ENCODE data around the gene CDC25B. TPM values are rescaled to one million over a fixed set of nuclear protein-coding genes. Genes with fewer than 3 reads are reported as not detected.
A peak's percentile ranks its signal among the peaks of the same experiment; 100 is the strongest.

The CDC25B gene
- 34.8 and 51.1 TPM in 2 replicates for total RNA-seq (ENCODE audit: low replicate concordance)
- long read RNA-seq, partial matches to known transcripts: 9 of 15 reads
- long read RNA-seq, other reads (novel, unspliced or antisense): 1 of 15 reads

DNA sequence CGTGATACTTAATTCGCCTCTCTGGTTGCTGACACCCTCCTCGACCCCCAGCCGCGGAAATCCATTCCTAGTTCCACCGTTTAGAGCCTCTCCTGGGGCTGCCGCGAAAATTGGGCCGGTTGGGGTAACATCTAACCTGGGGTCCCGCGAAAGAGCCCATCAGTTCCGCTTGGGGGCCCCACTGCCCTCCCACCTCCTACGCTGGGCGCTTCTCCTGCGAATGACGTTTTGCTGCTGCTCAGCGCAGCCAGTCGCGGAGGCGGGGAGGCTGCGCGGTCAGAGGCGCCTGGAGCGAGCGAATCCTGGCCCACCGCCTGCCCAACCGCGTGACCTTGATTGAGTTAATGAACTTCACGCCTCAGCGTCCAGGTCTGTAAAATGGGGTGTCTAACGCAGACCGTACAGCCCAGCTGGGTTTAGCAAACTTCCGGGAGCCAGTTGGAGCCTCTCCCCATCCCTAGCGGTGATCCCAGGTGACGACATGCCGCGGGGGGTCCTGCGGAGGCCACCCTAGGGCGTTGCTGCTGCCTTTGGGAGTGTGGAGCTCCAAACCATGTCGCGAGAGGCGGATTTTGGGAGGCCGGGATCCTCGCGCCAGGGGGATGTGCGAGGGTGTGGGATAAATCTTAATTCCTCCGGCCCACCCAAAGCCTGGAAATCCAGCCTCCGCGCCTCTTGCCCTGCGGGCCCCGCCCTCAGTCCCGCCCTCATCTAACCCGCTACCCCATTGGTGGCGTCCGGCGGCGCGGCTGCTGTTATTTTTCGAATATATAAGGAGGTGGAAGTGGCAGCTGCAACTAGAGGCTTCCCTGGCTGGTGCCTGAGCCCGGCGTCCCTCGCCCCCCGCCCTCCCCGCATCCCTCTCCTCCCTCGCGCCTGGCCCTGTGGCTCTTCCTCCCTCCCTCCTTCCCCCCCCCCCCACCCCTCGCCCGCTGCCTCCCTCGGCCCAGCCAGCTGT lies at the start of gene CDC25B:
Gene CDC25B, plus strand, starts transcription at position 800 of the 958 bp plus-strand sequence. CDS start 222 bp downstream, outside the sequence.
- peaks cover 33% of the 10 kb centered on the region for H3K4me1 Mint-ChIP-seq (ENCODE audit: unreplicated experiment)
- no peaks in the 10 kb centered on the region for H3K36me3 Mint-ChIP-seq

GRCh38 chr20:3747471-3747870 lies 48.6 kb upstream of the CDC25B start:
- DNase-seq (ENCODE audit: extremely low spot score, unreplicated experiment): no peak
- no peaks in the 10 kb centered on the region for H3K36me3 Mint-ChIP-seq
- no peaks in the 10 kb centered on the region for H3K9me3 Mint-ChIP-seq
- TF ChIP-seq, protein P1, sequence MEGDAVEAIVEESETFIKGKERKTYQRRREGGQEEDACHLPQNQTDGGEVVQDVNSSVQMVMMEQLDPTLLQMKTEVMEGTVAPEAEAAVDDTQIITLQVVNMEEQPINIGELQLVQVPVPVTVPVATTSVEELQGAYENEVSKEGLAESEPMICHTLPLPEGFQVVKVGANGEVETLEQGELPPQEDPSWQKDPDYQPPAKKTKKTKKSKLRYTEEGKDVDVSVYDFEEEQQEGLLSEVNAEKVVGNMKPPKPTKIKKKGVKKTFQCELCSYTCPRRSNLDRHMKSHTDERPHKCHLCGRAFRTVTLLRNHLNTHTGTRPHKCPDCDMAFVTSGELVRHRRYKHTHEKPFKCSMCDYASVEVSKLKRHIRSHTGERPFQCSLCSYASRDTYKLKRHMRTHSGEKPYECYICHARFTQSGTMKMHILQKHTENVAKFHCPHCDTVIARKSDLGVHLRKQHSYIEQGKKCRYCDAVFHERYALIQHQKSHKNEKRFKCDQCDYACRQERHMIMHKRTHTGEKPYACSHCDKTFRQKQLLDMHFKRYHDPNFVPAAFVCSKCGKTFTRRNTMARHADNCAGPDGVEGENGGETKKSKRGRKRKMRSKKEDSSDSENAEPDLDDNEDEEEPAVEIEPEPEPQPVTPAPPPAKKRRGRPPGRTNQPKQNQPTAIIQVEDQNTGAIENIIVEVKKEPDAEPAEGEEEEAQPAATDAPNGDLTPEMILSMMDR (conservative IDR thresholded peaks at IDR 0.05): no peak
- H3K4me3 Mint-ChIP-seq: no peak overlapping the region
- no peaks in the 10 kb centered on the region for H3K4me1 Mint-ChIP-seq (ENCODE audit: unreplicated experiment)
- H3K27me3 Mint-ChIP-seq: peaks cover 66% of the 10 kb centered on the region
- no peak overlapping the region for H3K27ac Mint-ChIP-seq

More for the DNA sequence above, at the start of gene CDC25B:
- H3K27me3 Mint-ChIP-seq: no peaks in the 10 kb centered on the region
- TF ChIP-seq, protein P1 (conservative IDR thresholded peaks at IDR 0.05): peak; percentile 72
- H3K27ac Mint-ChIP-seq: peak within 1 kb of the TSS; percentile 89
- H3K4me3 Mint-ChIP-seq: peak within 1 kb of the TSS; percentile 91
- H3K9me3 Mint-ChIP-seq: no peaks in the 10 kb centered on the region
- peak; percentile 90 for DNase-seq (ENCODE audit: extremely low spot score, unreplicated experiment)

- H3K27me3 Mint-ChIP-seq: peaks cover 71% of the 10 kb centered on the region
Measured at GRCh38 chr20:3748073-3748472, 48.0 kb upstream of the CDC25B start.

DNA sequence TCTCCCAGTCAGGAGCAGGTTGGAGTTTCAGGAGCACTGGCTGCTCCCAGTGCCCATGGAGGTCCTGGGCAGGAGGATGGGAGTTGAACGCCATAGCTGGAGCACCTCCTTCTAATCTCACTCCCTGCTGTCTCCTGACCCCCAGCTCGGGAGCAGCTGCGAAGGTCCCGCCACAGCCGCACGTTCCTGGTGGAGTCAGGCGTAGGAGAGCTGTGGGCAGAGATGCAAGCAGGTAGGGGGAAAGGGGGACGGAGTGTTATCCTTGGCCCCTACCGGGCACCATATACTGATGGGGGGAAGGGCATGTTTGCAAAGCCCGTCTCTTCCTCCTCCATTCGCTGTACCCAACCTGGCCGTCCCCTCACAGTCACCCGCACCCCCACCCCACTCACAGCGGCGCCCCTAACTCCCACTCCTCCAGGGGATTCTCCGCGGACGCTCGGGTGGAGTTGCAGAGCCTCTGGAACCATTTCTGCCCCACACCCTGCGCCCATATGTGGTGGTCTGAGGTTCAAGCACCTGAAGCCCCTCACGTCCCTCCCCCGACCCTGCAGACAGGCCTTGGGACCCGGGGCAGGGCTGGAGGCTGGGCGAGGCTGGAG lies 46.9 kb upstream of the CDC25B start:
- Mint-ChIP-seq H3K9me3 (no peaks in the 10 kb centered on the region), H3K27me3 (peaks cover 65% of the 10 kb centered on the region), H3K4me3 (no peak overlapping the region), H3K27ac (no peak overlapping the region), H3K36me3 (no peaks in the 10 kb centered on the region), H3K4me1 (ENCODE audit: unreplicated experiment) (peaks cover 3% of the 10 kb centered on the region)
- TF ChIP-seq, protein P1 (conservative IDR thresholded peaks at IDR 0.05): no peak
- DNase-seq (ENCODE audit: extremely low spot score, unreplicated experiment): no peak

More at GRCh38 chr20:3748073-3748472, 48.0 kb upstream of the CDC25B start:
- H3K4me1 Mint-ChIP-seq (ENCODE audit: unreplicated experiment): peaks cover under 1% of the 10 kb centered on the region
- H3K4me3 Mint-ChIP-seq: no peak overlapping the region
- no peak overlapping the region for H3K27ac Mint-ChIP-seq
- TF ChIP-seq, protein P1 (conservative IDR thresholded peaks at IDR 0.05): no peak
- H3K9me3 Mint-ChIP-seq: no peaks in the 10 kb centered on the region
- DNase-seq (ENCODE audit: extremely low spot score, unreplicated experiment): no peak
- H3K36me3 Mint-ChIP-seq: no peaks in the 10 kb centered on the region

GRCh38 chr20:3749689-3750531 lies 46.2 kb upstream of the CDC25B start:
- H3K36me3 Mint-ChIP-seq: no peaks in the 10 kb centered on the region
- H3K27me3 Mint-ChIP-seq: peaks cover 58% of the 10 kb centered on the region
- H3K4me3 Mint-ChIP-seq: peak overlapping the region; percentile 61
- H3K4me1 Mint-ChIP-seq (ENCODE audit: unreplicated experiment): peaks cover 3% of the 10 kb centered on the region
- no peak overlapping the region for H3K27ac Mint-ChIP-seq
- TF ChIP-seq, protein P1 (conservative IDR thresholded peaks at IDR 0.05): peak; percentile 93
- no peak for DNase-seq (ENCODE audit: extremely low spot score, unreplicated experiment)
- H3K9me3 Mint-ChIP-seq: no peaks in the 10 kb centered on the region
